Stomach (tissue), 9 donors: ENCODE data around the gene MAP7D2. TPM values are rescaled to one million over a fixed set of nuclear protein-coding genes. Genes with fewer than 3 reads are reported as not detected.

Experiments used
- DNase-seq, 2 donors: peaks; one replicate each; pipeline versions ENCODE4 v3.0.0 to v3.0.0-alpha.2; 2013 to 2019
- H3K27ac ChIP-seq, 5 donors: fragments of 200-600 bp in 4 of 5; sonication (generic) in 4 of 5; one replicate each; pipeline ENCODE4 v1.5.1; 2013 to 2019; ENCODE audit warnings: mild to moderate bottlenecking in 1 of 5, moderate library complexity in 1 of 5
- H3K27me3 ChIP-seq, 3 donors: fragments of 200-600 bp; sonication (generic); one replicate each; pipeline ENCODE4 v1.5.1; 2017 to 2019; ENCODE audit warnings: mixed run types in 1 of 3
- H3K36me3 ChIP-seq, 4 donors: fragments of 200-600 bp; sonication (generic); 1 replicate in 3 of 4; 2 replicates in 1 of 4; pipeline ENCODE4 v1.5.1; 2016 to 2019
- H3K4me1 ChIP-seq, 4 donors: fragments of 200-600 bp; sonication (generic); one replicate each; pipeline ENCODE4 v1.5.1; 2016 to 2019
- H3K4me3 ChIP-seq, 4 donors: fragments of 200-600 bp; sonication (generic) in 3 of 4; one replicate each; pipeline ENCODE4 v1.5.1; 2016 to 2019; ENCODE audit warnings: mild to moderate bottlenecking in 1 of 4
- H3K9me3 ChIP-seq, 4 donors: fragments of 200-600 bp; sonication (generic); one replicate each; pipeline ENCODE4 v1.5.1; 2016 to 2019
- CTCF ChIP-seq, 7 experiments: fragments of 450-650 bp in 4 of 7; fragments of 200-600 bp in 3 of 7; sonication (generic) in 3 of 7; IDR thresholded peaks; one replicate each; pipeline ENCODE4 v1.5.1; 2016 to 2019; ENCODE audit warnings: antibody characterized with exemption in 7 of 7, control low read depth in 2 of 7, mild to moderate bottlenecking in 1 of 7
- EP300 ChIP-seq: sonication (generic); formaldehyde crosslinking; IDR thresholded peaks from one replicate; pipeline ENCODE4 v1.6.1; 2017; ENCODE audit warnings: antibody characterized with exemption
- POLR2A ChIP-seq, 4 donors: fragments of 450-650 bp; IDR thresholded peaks; one replicate each; pipeline ENCODE4 v1.6.1; 2016; ENCODE audit warnings: antibody characterized with exemption in 4 of 4, control low read depth in 2 of 4, mild to moderate bottlenecking in 1 of 4, moderate library complexity in 1 of 4
- POLR2AphosphoS5 ChIP-seq, 3 donors: sonication (generic); formaldehyde crosslinking; IDR thresholded peaks; one replicate each; pipeline ENCODE4 v1.6.1; 2016; ENCODE audit warnings: antibody characterized with exemption in 3 of 3
- WGBS, 5 donors: extraction: QIAGEN DNeasy Blood & Tissue Kit in 3 of 5; methylation state at CpG; one replicate each; pipeline versions ENCODE4 v1.1.5 to v1.1.7; 2013 to 2018; 5-methylcytosine and 5-hydroxymethylcytosine counted together
- intact Hi-C: fragments of 100-400 bp; cut with DNase I; formaldehyde crosslinking; loops from one replicate; pipeline ENCODE4 v1.15.1; 2023; ENCODE audit warnings: low total_unique reads
- polyA plus RNA-seq, 3 donors: library from polyadenylated mRNA; stranded (reverse); fragments of 200-250 nt; gene quantifications; one replicate each; pipeline ENCODE4 v1.2.3, GENCODE V29; 2013
- total RNA-seq, 5 donors: library from RNA; depleted of rRNA; stranded (reverse); fragments of >200 nt; gene quantifications; one replicate each; pipeline versions ENCODE4 v1.1.0 to v1.2.3, GENCODE V29; 2014 to 2016
- donor health status: healthy with polysubstance abuse.
- donor health status: Bipolar disorder and iron deficiency.
- donor health status: healthy.

Gene MAP7D2
- total and polyA plus RNA-seq, 8 donors = 0.89 to 70.0 (median 16.6) TPM; not detected in 1

- 69 to 86% (median 77%) methylated on average over 1 of the region's 1 CpG for whole genome bisulfite sequencing, 5 donors
- Histone ChIP-seq H3K9me3 (no peaks in the 10 kb centered on the region), H3K27me3 (no peaks in the 10 kb centered on the region), H3K36me3 (peaks cover 0 to 95% (median 79%) of the 10 kb centered on the region in 4 donors), H3K4me3 (no peak overlapping the region), H3K27ac (no peak overlapping the region), H3K4me1 (peaks cover 0 to 28% (median 12%) of the 10 kb centered on the region in 4 donors)
- TF ChIP-seq EP300 (no peak), POLR2A (IDR thresholded peaks at IDR 0.05) (no peak), CTCF (IDR thresholded peaks at IDR 0.05) (no peak), POLR2AphosphoS5 (IDR thresholded peaks at IDR 0.05) (no peak)
- intact Hi-C loops = no loop called here
- DNase-seq = no peak
These were observed 16.0 kb upstream of the MAP7D2 start for GRCh38 chrX:20132666-20133065.

- Histone ChIP-seq H3K9me3 (no peaks in the 10 kb centered on the region), H3K4me3 (no peak overlapping the region), H3K27ac (no peak overlapping the region), H3K36me3 (peaks cover 0 to 74% (median 58%) of the 10 kb centered on the region in 4 donors), H3K27me3 (no peaks in the 10 kb centered on the region), H3K4me1 (peaks cover 0 to 13% (median 4%) of the 10 kb centered on the region in 4 donors)
- TF ChIP-seq CTCF (IDR thresholded peaks at IDR 0.05) = no peak
- TF ChIP-seq EP300 = no peak
- TF ChIP-seq POLR2AphosphoS5 (IDR thresholded peaks at IDR 0.05) = no peak
- no peak for TF ChIP-seq POLR2A (IDR thresholded peaks at IDR 0.05)
- intact Hi-C loops = no loop called here
- DNase-seq = no peak
- WGBS, 5 donors = 82 to 93% (median 90%) methylated on average over 1 of the region's 1 CpG
These were observed 13.7 kb upstream of the MAP7D2 start for GRCh38 chrX:20130357-20130756.

- Histone ChIP-seq H3K4me1 (peaks cover 0 to 13% (median 4%) of the 10 kb centered on the region in 4 donors), H3K4me3 (no peak overlapping the region), H3K27ac (no peak overlapping the region), H3K9me3 (no peaks in the 10 kb centered on the region), H3K36me3 (peaks cover 0 to 74% (median 56%) of the 10 kb centered on the region in 4 donors), H3K27me3 (no peaks in the 10 kb centered on the region)
- DNase-seq = no peak
- 31 to 79% (median 52%) methylated on average over 1 of the region's 1 CpG for WGBS, 5 donors
- no peak for TF ChIP-seq POLR2AphosphoS5 (IDR thresholded peaks at IDR 0.05)
- no peak for TF ChIP-seq POLR2A (IDR thresholded peaks at IDR 0.05)
- TF ChIP-seq EP300 = no peak
- TF ChIP-seq CTCF (IDR thresholded peaks at IDR 0.05) = no peak
- intact Hi-C loops = no loop called here
These were observed 12.8 kb upstream of the MAP7D2 start for GRCh38 chrX:20129547-20129946.

DNA sequence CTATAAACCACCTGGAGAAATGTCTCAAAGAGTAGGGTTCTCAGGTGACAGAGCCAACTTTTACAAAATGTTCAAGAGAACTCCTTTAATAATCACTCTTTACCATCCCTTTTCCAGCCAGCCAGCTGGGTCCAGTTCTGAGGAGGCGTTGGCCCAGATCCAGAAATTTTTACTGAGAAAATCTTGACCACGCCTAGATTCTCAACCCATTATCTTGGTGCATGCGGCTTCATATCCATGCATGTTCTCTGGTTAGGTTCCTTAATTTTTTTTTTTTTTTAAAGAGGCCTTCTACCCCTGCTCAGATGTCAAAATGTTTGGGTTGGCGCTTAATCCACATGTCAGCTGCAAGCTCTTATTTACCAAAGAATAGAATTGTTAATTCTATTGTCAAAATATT, 12.0 kb upstream of the MAP7D2 start:
- Histone ChIP-seq H3K27ac (no peak overlapping the region), H3K27me3 (no peaks in the 10 kb centered on the region), H3K4me3 (no peak overlapping the region), H3K9me3 (no peaks in the 10 kb centered on the region), H3K4me1 (peaks cover 0 to 13% (median 4%) of the 10 kb centered on the region in 4 donors), H3K36me3 (peaks cover 0 to 72% (median 51%) of the 10 kb centered on the region in 4 donors)
- TF ChIP-seq CTCF (IDR thresholded peaks at IDR 0.05) (no peak), EP300 (no peak), POLR2A (IDR thresholded peaks at IDR 0.05) (no peak), POLR2AphosphoS5 (IDR thresholded peaks at IDR 0.05) (no peak)
- intact Hi-C loops = no loop called here
- WGBS, 5 donors = 41 to 57% (median 55%) methylated on average over 4 of the region's 4 CpGs
- DNase-seq = peak in 1 of 2 donors; percentile 17
